Mesenchymal stem cell (in vitro differentiated cells and primary cell): ENCODE results near the gene GALNT4.

Source experiments
- DNase-seq: peaks from one replicate; pipeline ENCODE4 v3.0.0-alpha.2; 2013
- H2AFZ ChIP-seq: one replicate; pipeline ENCODE4 v1.6.1; 2013; ENCODE audit warnings: low read depth, mild to moderate bottlenecking, control low read depth, inconsistent platforms, low read length, moderate library complexity
- H2AK5ac ChIP-seq: 2 replicates; pipeline ENCODE4 v1.6.1; 2013; ENCODE audit warnings: low read length, moderate library complexity, mild to moderate bottlenecking, inconsistent platforms; ENCODE audit not compliant: severe bottlenecking
- H2BK120ac ChIP-seq: one replicate; pipeline ENCODE4 v1.6.1; 2013; ENCODE audit warnings: low read depth, mild to moderate bottlenecking, inconsistent platforms, low read length, moderate library complexity
- H2BK12ac ChIP-seq, 2 experiments: one replicate each; pipeline ENCODE4 v1.6.1; 2013; ENCODE audit warnings: inconsistent platforms in 2 of 2, low read length in 2 of 2, mild to moderate bottlenecking in 2 of 2, moderate library complexity in 2 of 2, control low read depth in 1 of 2
- H2BK15ac ChIP-seq: one replicate; pipeline ENCODE4 v1.6.1; 2013; ENCODE audit warnings: mild to moderate bottlenecking, low read depth, inconsistent platforms; ENCODE audit not compliant: poor library complexity, severe bottlenecking
- H2BK5ac ChIP-seq: 2 replicates; pipeline ENCODE4 v1.6.1; 2013; ENCODE audit warnings: low read depth, mild to moderate bottlenecking, low read length, control low read depth, inconsistent platforms; ENCODE audit not compliant: poor library complexity, severe bottlenecking
- H3K14ac ChIP-seq, 2 experiments: one replicate each; pipeline ENCODE4 v1.6.1; 2013; ENCODE audit warnings: inconsistent platforms in 2 of 2, low read length in 2 of 2, control low read depth in 1 of 2, mild to moderate bottlenecking in 1 of 2, moderate library complexity in 1 of 2
- H3K18ac ChIP-seq, 2 experiments: one replicate each; pipeline ENCODE4 v1.6.1; 2013; ENCODE audit warnings: inconsistent platforms in 2 of 2, low read length in 2 of 2, control low read depth in 1 of 2, low read depth in 1 of 2, mild to moderate bottlenecking in 1 of 2
- H3K23ac ChIP-seq, 2 experiments: one replicate each; pipeline ENCODE4 v1.6.1; 2013; ENCODE audit warnings: inconsistent platforms in 2 of 2, low read length in 2 of 2, mild to moderate bottlenecking in 2 of 2, moderate library complexity in 2 of 2, control low read depth in 1 of 2
- H3K27ac ChIP-seq: 2 replicates; pipeline ENCODE4 v1.5.1; 2013; ENCODE audit warnings: mild to moderate bottlenecking, moderate library complexity, low read length, control low read depth, inconsistent platforms; ENCODE audit not compliant: poor library complexity, severe bottlenecking
- H3K27me3 ChIP-seq, 2 experiments: 2 replicates each; pipeline versions ENCODE4 v1.6.1 to v1.7.0; 2013; ENCODE audit warnings: low read length in 2 of 2, mild to moderate bottlenecking in 2 of 2, moderate library complexity in 2 of 2, control low read depth in 1 of 2, inconsistent platforms in 1 of 2; ENCODE audit not compliant: control insufficient read depth in 1 of 2, insufficient read depth in 1 of 2
- H3K36me3 ChIP-seq, 2 experiments: 2 replicates each; pipeline versions ENCODE4 v1.6.1 to v1.7.0; 2013; ENCODE audit warnings: low read length in 2 of 2, control low read depth in 1 of 2, inconsistent platforms in 1 of 2, low read depth in 1 of 2, mild to moderate bottlenecking in 1 of 2; ENCODE audit not compliant: insufficient read depth in 2 of 2, control insufficient read depth in 1 of 2
- H3K4ac ChIP-seq, 2 experiments: one replicate each; pipeline ENCODE4 v1.6.1; 2013; ENCODE audit warnings: inconsistent platforms in 2 of 2, low read length in 2 of 2, mild to moderate bottlenecking in 2 of 2, moderate library complexity in 2 of 2, control low read depth in 1 of 2, low read depth in 1 of 2
- H3K4me1 ChIP-seq: 2 replicates; pipeline ENCODE4 v1.6.1; 2013; ENCODE audit warnings: low read depth, low read length, control low read depth; ENCODE audit not compliant: control insufficient read depth, insufficient read depth
- H3K4me2 ChIP-seq: 2 replicates; pipeline ENCODE4 v1.6.1; 2013; ENCODE audit warnings: low read length, mild to moderate bottlenecking, inconsistent platforms; ENCODE audit not compliant: poor library complexity, severe bottlenecking
- H3K4me3 ChIP-seq, 2 experiments: 2 replicates each; pipeline versions ENCODE4 v1.5.1 to v1.7.0; 2013; ENCODE audit warnings: low read length in 2 of 2, mild to moderate bottlenecking in 2 of 2, control low read depth in 1 of 2, low read depth in 1 of 2; ENCODE audit not compliant: insufficient read depth in 1 of 2
- H3K79me1 ChIP-seq: replicated peaks from 2 replicates; pipeline ENCODE4 v1.6.1; 2013; ENCODE audit warnings: mild to moderate bottlenecking, control low read depth, low read length, inconsistent platforms; ENCODE audit not compliant: poor library complexity, severe bottlenecking
- H3K9ac ChIP-seq: 2 replicates; pipeline ENCODE4 v1.7.0; 2013; ENCODE audit warnings: mild to moderate bottlenecking, low read length, moderate library complexity
- H3K9me3 ChIP-seq: 2 replicates; pipeline ENCODE4 v1.7.0; 2013; ENCODE audit warnings: mild to moderate bottlenecking, low read length; ENCODE audit not compliant: control insufficient read depth
- H4K8ac ChIP-seq: one replicate; pipeline ENCODE4 v1.6.1; 2013; ENCODE audit warnings: inconsistent platforms, mild to moderate bottlenecking, low read length, moderate library complexity
- H4K91ac ChIP-seq: one replicate; pipeline ENCODE4 v1.6.1; 2013; ENCODE audit warnings: mild to moderate bottlenecking, low read length, inconsistent platforms
- WGBS: methylation state at CpG from one replicate; pipeline ENCODE4 v1.1.7; 2013; ENCODE audit warnings: mixed read lengths; 5-methylcytosine and 5-hydroxymethylcytosine counted together

Gene GALNT4

DNA sequence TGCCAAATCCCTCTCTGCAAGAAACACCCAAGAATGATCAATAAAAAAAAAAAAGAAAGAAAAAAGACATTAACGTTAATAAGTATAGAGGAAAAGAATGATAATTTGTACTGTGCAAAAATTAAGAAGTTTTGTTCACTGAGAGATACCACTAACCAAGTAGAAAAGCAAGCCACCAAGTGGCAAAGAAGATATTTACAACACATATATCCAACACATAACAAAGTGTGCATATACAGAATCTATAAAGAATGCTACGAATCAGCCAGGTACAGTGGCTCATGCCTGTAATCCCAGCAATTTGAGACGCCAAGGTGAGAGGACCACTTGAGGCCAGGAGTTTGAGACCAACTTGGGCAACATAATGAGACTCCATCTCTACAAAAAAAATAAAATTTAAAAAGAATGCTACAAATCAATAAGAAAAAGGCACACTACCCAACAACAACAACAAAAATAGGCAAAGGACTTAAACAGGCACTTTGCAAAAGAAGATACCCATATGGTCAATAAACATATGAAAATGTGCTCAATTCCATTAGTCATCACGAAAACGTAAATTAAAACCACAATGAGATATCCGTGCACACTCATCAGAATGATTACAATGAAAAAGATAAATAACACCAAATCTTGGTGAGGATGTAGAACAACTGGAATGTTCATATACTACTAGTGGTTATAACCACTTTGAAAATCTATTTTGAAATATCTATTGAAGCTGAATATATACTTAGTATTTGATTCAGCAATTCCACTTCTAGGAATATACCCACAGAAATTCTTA is 19.8 kb downstream of the GALNT4 start:
- Histone ChIP-seq H3K4ac (no peak overlapping the region), H3K23ac (no peak overlapping the region), H3K9me3 (no peaks in the 10 kb centered on the region), H2AK5ac (no peak overlapping the region), H2BK120ac (no peak overlapping the region), H4K8ac (no peak overlapping the region), H3K4me1 (peaks cover 3% of the 10 kb centered on the region), H2AFZ (no peak overlapping the region), H3K4me3 (no peak overlapping the region), H3K36me3 (no peaks in the 10 kb centered on the region), H2BK5ac (no peak overlapping the region), H3K4me2 (no peak overlapping the region), H3K27me3 (no peaks in the 10 kb centered on the region), H3K27ac (no peak overlapping the region), H2BK15ac (no peak overlapping the region), H3K9ac (no peak overlapping the region), H3K14ac (no peak overlapping the region), H4K91ac (no peak overlapping the region), H2BK12ac (no peak overlapping the region), H3K79me1 (peaks cover 13% of the 10 kb centered on the region), H3K18ac (no peak overlapping the region)
- 98% methylated on average over 2 of the region's 6 CpGs for WGBS
- no peak for DNase-seq

DNA sequence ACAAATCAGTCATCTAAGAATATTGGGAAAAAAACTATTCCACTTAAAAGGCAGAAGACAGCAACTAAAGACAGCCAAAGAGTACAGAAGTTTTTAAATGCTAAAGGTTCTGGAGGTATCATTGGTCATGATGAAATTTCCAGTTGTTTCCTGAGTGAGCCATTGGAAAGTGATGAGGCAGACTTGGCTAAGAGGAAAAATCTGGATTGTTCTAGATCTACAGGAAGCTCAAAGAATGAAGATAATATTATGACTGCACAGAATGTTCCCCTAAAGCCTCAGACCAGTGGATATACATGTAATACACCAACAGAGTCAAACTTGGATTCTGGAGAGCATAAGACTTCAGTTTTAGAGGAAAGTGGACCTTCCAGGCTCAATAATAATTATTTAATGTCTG is 22.8 kb downstream of the GALNT4 start:
- H4K8ac ChIP-seq: no peak overlapping the region
- no peak overlapping the region for H2BK120ac ChIP-seq
- H3K36me3 ChIP-seq: no peaks in the 10 kb centered on the region
- no peak overlapping the region for H3K4ac ChIP-seq
- no peaks in the 10 kb centered on the region for H3K27me3 ChIP-seq
- H3K9me3 ChIP-seq: no peaks in the 10 kb centered on the region
- no peak overlapping the region for H4K91ac ChIP-seq
- no peak overlapping the region for H2AK5ac ChIP-seq
- H3K4me1 ChIP-seq: no peaks in the 10 kb centered on the region
- no peak overlapping the region for H2BK15ac ChIP-seq
- no peak overlapping the region for H3K9ac ChIP-seq
- no peak overlapping the region for H3K18ac ChIP-seq
- H3K4me2 ChIP-seq: no peak overlapping the region
- no peak overlapping the region for H3K27ac ChIP-seq
- H2BK5ac ChIP-seq: no peak overlapping the region
- no peak for DNase-seq
- no peak overlapping the region for H2AFZ ChIP-seq
- H3K4me3 ChIP-seq: no peak overlapping the region
- no peak overlapping the region for H2BK12ac ChIP-seq
- H3K79me1 ChIP-seq: peaks cover 13% of the 10 kb centered on the region
- H3K23ac ChIP-seq: no peak overlapping the region
- no peak overlapping the region for H3K14ac ChIP-seq

DNA sequence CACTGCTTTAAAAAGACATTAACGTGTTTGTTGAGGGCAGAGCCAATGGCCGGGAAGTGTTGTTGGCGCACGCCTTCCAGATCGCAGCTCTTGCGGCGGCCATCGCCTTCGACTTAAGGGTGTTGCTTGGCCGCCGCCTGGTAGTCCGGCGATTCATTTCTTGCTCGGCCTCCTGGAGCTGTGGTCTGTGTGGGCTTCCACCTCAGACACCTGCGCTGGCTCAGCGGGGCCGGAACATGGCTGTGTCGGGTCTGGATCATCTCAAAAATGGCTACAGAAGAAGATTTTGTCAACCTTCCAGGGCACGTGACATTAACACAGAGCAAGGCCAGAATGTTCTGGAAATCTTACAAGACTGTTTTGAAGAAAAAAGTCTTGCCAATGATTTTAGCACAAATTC is 24.7 kb downstream of the GALNT4 start:
- no peak overlapping the region for H3K14ac ChIP-seq
- H4K8ac ChIP-seq: no peak overlapping the region
- H2BK5ac ChIP-seq: no peak overlapping the region
- 99% methylated on average over 19 of the region's 19 CpGs for WGBS
- H3K4ac ChIP-seq: no peak overlapping the region
- H4K91ac ChIP-seq: no peak overlapping the region
- H3K27ac ChIP-seq: no peak overlapping the region
- no peak overlapping the region for H2BK12ac ChIP-seq
- no peaks in the 10 kb centered on the region for H3K36me3 ChIP-seq
- no peak for DNase-seq
- no peak overlapping the region for H2AFZ ChIP-seq
- H3K4me2 ChIP-seq: no peak overlapping the region
- no peak overlapping the region for H3K23ac ChIP-seq
- H3K18ac ChIP-seq: no peak overlapping the region
- no peak overlapping the region for H3K9ac ChIP-seq
- no peak overlapping the region for H2BK120ac ChIP-seq
- no peak overlapping the region for H2AK5ac ChIP-seq
- no peaks in the 10 kb centered on the region for H3K27me3 ChIP-seq
- no peaks in the 10 kb centered on the region for H3K4me1 ChIP-seq
- no peak overlapping the region for H2BK15ac ChIP-seq
- H3K79me1 ChIP-seq: peaks cover 7% of the 10 kb centered on the region
- no peaks in the 10 kb centered on the region for H3K9me3 ChIP-seq
- H3K4me3 ChIP-seq: no peak overlapping the region

DNA sequence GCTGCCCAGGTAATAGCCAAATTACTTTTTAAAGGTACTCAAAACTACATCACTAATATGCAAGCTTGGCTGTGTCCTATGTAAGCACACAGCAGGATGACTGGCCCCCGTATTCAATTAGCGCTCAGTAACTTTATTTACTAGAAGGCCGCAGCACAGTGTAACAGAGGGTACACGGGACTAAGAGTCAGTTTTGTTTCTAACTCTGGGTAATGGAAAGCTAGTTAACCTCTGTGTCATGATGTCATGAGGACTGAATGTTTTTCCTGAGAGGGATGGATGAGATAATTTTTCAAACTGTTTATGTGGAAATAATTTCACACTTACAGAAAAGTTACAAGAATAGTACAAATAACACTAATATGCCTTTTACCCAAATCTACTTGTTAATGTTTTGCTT is 27.1 kb downstream of the GALNT4 start:
- no peaks in the 10 kb centered on the region for H3K9me3 ChIP-seq
- H3K23ac ChIP-seq: no peak overlapping the region
- no peak overlapping the region for H3K18ac ChIP-seq
- H3K4me1 ChIP-seq: peaks cover 3% of the 10 kb centered on the region
- H2BK12ac ChIP-seq: no peak overlapping the region
- H2BK15ac ChIP-seq: no peak overlapping the region
- H2BK120ac ChIP-seq: no peak overlapping the region
- H2AK5ac ChIP-seq: no peak overlapping the region
- no peak overlapping the region for H3K14ac ChIP-seq
- H3K36me3 ChIP-seq: no peaks in the 10 kb centered on the region
- 81% methylated on average over 4 of the region's 4 CpGs for WGBS
- H3K27me3 ChIP-seq: no peaks in the 10 kb centered on the region
- no peak overlapping the region for H4K91ac ChIP-seq
- H3K4me3 ChIP-seq: no peak overlapping the region
- H3K79me1 ChIP-seq: peaks cover 13% of the 10 kb centered on the region
- H3K9ac ChIP-seq: no peak overlapping the region
- H3K4ac ChIP-seq: no peak overlapping the region
- no peak overlapping the region for H2BK5ac ChIP-seq
- H2AFZ ChIP-seq: no peak overlapping the region
- DNase-seq: peak; percentile 31
- H4K8ac ChIP-seq: no peak overlapping the region
- H3K27ac ChIP-seq: peak overlapping the region; percentile 91
- peak overlapping the region; percentile 54 for H3K4me2 ChIP-seq
